ENCODE measurements around the gene TTLL6. TPM values are rescaled to one million over a fixed set of nuclear protein-coding genes. Genes with fewer than 3 reads are reported as not detected.

The TTLL6 gene
- total RNA-seq, 1 donor, result under 0.01 TPM

GRCh38 chr17:48727415-48728175 is 89.4 kb downstream of the TTLL6 start:
- no peak for TF ChIP-seq CTCF (IDR thresholded peaks at IDR 0.05; ENCODE audit: insufficient read depth, low read depth, low read length)
- DNase-seq (ENCODE audit: low read depth), result no peak
- H3K4me3 ChIP-seq (ENCODE audit: low read depth, low read length), result peak overlapping the region; percentile 68

GRCh38 chr17:48726916-48727286 is 90.1 kb downstream of the TTLL6 start:
- TF ChIP-seq CTCF (IDR thresholded peaks at IDR 0.05; ENCODE audit: insufficient read depth, low read depth, low read length), result no peak
- H3K4me3 ChIP-seq (ENCODE audit: low read depth, low read length), result peak overlapping the region; percentile 68
- no peak for DNase-seq (ENCODE audit: low read depth)

- H3K4me3 ChIP-seq (ENCODE audit: low read depth, low read length), result no peak overlapping the region
- no peak for TF ChIP-seq CTCF (IDR thresholded peaks at IDR 0.05; ENCODE audit: insufficient read depth, low read depth, low read length)
- DNase-seq (ENCODE audit: low read depth), result no peak
These were observed 90.7 kb downstream of the TTLL6 start for GRCh38 chr17:48726114-48726915.

GRCh38 chr17:48725288-48726064 is 91.6 kb downstream of the TTLL6 start:
- no peak for TF ChIP-seq CTCF (IDR thresholded peaks at IDR 0.05; ENCODE audit: insufficient read depth, low read depth, low read length)
- H3K4me3 ChIP-seq (ENCODE audit: low read depth, low read length), result no peak overlapping the region

GRCh38 chr17:48725004-48725287 is 92.1 kb downstream of the TTLL6 start:
- no peak overlapping the region for H3K4me3 ChIP-seq (ENCODE audit: low read depth, low read length)
- no peak for DNase-seq (ENCODE audit: low read depth)
- no peak for TF ChIP-seq CTCF (IDR thresholded peaks at IDR 0.05; ENCODE audit: insufficient read depth, low read depth, low read length)

More at GRCh38 chr17:48725288-48726064, 91.6 kb downstream of the TTLL6 start:
- DNase-seq (ENCODE audit: low read depth), result no peak

- no peak overlapping the region for H3K4me3 ChIP-seq (ENCODE audit: low read depth, low read length)
- peak; percentile 85 for DNase-seq (ENCODE audit: low read depth)
- peak; percentile 82 for TF ChIP-seq CTCF (IDR thresholded peaks at IDR 0.05; ENCODE audit: insufficient read depth, low read depth, low read length)
These were observed 92.6 kb downstream of the TTLL6 start for GRCh38 chr17:48724251-48725003.
